Dendritic cell treated with granulocyte-macrophage colony-stimulating factor and Interleukin-4, amounts not matched to agents 40 ng/mL and 50 ng/mL, for 4 days (primary cell): ENCODE results near the gene IMMP2L.

Experiments
- H3K27ac Mint-ChIP-seq: one replicate; pipeline ENCODE4 v1.8.0; 2022; ENCODE audit warnings: mild to moderate bottlenecking, mixed read lengths
- H3K27me3 Mint-ChIP-seq: one replicate; pipeline ENCODE4 v1.8.0; 2022; ENCODE audit warnings: mild to moderate bottlenecking, mixed read lengths
- H3K36me3 Mint-ChIP-seq: one replicate; pipeline ENCODE4 v1.8.0; 2022; ENCODE audit warnings: low read depth, mixed read lengths
- H3K4me1 Mint-ChIP-seq: one replicate; pipeline ENCODE4 v1.8.0; 2022; ENCODE audit warnings: low read depth, mixed read lengths
- H3K4me3 Mint-ChIP-seq: one replicate; pipeline ENCODE4 v1.8.0; 2022; ENCODE audit warnings: mild to moderate bottlenecking, moderate library complexity, mixed read lengths
- H3K9me3 Mint-ChIP-seq: one replicate; pipeline ENCODE4 v1.8.0; 2022; ENCODE audit warnings: mixed read lengths
- intact Hi-C: fragments of 100-400 bp; cut with micrococcal nuclease; formaldehyde crosslinking; loops from one replicate; pipeline ENCODE4 v1.15.0; 2022

Gene IMMP2L

DNA sequence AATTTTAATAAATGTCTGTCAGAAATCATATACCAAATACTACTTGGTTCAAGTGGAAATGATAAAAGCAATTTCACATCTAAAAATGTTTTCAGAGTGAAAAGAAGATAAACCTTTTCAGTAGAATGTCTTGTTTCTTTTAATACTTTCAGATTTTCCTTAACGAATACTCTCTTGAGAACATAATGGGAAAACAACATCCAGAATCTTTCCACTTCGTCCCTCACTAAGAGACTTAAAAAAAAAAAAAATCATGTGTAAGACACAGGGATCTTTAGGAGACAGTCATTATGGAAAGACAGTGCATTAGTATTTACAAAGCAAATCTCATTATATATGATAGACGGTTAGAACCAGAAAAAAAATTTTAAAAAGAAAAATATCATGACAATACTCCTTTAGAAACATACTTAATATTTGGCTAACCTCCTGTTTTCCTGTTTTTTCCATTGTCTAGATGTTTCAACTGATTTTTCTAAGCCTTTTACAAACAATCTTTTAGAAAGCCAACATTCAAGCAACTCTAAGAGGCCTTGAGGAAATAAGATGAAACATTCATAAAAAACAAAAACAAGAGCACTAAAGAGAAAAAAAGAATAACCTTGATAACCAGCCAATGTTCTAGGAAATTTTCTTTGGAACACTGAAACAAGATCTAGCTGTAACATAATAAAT lies 811.2 kb downstream of the IMMP2L start:
- Mint-ChIP-seq H3K4me3 (no peak overlapping the region), H3K9me3 (peaks cover 24% of the 10 kb centered on the region), H3K36me3 (no peaks in the 10 kb centered on the region), H3K27me3 (no peaks in the 10 kb centered on the region), H3K27ac (no peak overlapping the region), H3K4me1 (no peaks in the 10 kb centered on the region)
- intact Hi-C loops: no loop called here

GRCh38 chr7:110733221-110733620 lies 829.1 kb downstream of the IMMP2L start:
- H3K36me3 Mint-ChIP-seq: no peaks in the 10 kb centered on the region
- no peaks in the 10 kb centered on the region for H3K4me1 Mint-ChIP-seq
- H3K27me3 Mint-ChIP-seq: no peaks in the 10 kb centered on the region
- intact Hi-C loops: no loop called here
- H3K9me3 Mint-ChIP-seq: peaks cover 41% of the 10 kb centered on the region
- no peak overlapping the region for H3K4me3 Mint-ChIP-seq
- H3K27ac Mint-ChIP-seq: no peak overlapping the region

- intact Hi-C loops: no loop called here
- Mint-ChIP-seq H3K27ac (no peak overlapping the region), H3K4me3 (no peak overlapping the region), H3K27me3 (no peaks in the 10 kb centered on the region), H3K9me3 (peaks cover 9% of the 10 kb centered on the region), H3K4me1 (no peaks in the 10 kb centered on the region), H3K36me3 (no peaks in the 10 kb centered on the region)
These were observed 837.5 kb downstream of the IMMP2L start for GRCh38 chr7:110724811-110725210.

- Mint-ChIP-seq H3K27ac (no peak overlapping the region), H3K36me3 (no peaks in the 10 kb centered on the region), H3K4me1 (no peaks in the 10 kb centered on the region), H3K4me3 (no peak overlapping the region), H3K27me3 (no peaks in the 10 kb centered on the region), H3K9me3 (peaks cover 35% of the 10 kb centered on the region)
- intact Hi-C loops: no loop called here
These were observed 840.9 kb downstream of the IMMP2L start for GRCh38 chr7:110721395-110721794.

- H3K4me3 Mint-ChIP-seq: no peak overlapping the region
- no peak overlapping the region for H3K27ac Mint-ChIP-seq
- H3K27me3 Mint-ChIP-seq: no peaks in the 10 kb centered on the region
- H3K36me3 Mint-ChIP-seq: no peaks in the 10 kb centered on the region
- intact Hi-C loops: no loop called here
- no peaks in the 10 kb centered on the region for H3K4me1 Mint-ChIP-seq
- peaks cover 41% of the 10 kb centered on the region for H3K9me3 Mint-ChIP-seq
These were observed 841.7 kb downstream of the IMMP2L start for GRCh38 chr7:110720626-110721025.

DNA sequence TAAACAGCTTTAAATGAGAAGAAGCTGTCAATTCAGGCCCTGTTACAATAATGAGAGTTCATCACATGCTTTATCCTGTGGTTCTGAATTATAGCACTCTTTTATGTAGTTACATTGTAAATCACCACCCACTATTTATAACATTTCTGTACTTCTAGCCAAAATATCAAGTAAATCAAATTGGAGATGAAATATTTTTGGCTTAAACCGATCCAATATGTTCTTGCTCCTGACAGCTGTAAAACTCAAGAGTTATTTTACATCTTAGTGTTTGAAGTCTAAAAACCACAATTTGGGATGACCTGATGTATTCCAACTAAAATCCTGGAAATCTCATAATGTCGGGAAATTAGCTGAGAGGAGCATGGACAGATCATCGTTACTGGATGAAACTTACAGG lies 842.6 kb downstream of the IMMP2L start:
- no peak overlapping the region for H3K4me3 Mint-ChIP-seq
- H3K4me1 Mint-ChIP-seq: no peaks in the 10 kb centered on the region
- peaks cover 50% of the 10 kb centered on the region for H3K9me3 Mint-ChIP-seq
- no peak overlapping the region for H3K27ac Mint-ChIP-seq
- no peaks in the 10 kb centered on the region for H3K27me3 Mint-ChIP-seq
- H3K36me3 Mint-ChIP-seq: no peaks in the 10 kb centered on the region
- intact Hi-C loops: no loop called here

DNA sequence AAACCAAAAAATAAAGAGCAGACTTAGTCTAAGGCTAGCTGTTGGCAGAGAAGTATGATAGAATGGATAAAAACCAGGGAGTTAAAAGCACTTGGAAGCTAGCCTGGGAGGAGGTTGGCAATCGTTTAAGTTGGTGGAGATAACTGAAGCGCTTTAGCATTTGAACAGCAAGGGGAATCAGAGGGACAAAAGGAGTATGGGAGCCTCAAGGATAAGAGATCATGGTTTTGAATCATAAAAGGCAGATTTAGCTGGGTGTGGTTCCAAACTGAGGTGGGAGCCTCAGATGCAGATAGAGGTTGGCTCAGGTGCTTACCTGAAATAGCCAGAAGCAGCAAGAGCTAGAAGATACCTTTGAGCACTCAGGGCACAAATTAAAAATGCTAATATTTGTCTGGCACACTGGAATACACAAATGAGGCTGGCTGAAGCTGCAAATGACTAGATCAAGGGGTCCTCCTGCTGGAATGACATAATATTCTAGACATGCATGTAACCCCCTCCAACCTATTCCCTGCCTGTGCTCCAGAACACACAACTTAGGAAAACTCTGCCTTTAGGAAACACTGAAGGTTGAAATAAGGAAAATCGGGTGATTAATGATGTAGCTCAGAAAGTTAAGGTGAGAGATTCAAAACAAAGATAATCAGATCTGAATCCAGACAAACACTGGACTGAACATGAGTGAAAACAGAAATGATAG lies 843.6 kb downstream of the IMMP2L start:
- intact Hi-C loops: no loop called here
- peaks cover 61% of the 10 kb centered on the region for H3K9me3 Mint-ChIP-seq
- no peak overlapping the region for H3K4me3 Mint-ChIP-seq
- H3K36me3 Mint-ChIP-seq: no peaks in the 10 kb centered on the region
- no peaks in the 10 kb centered on the region for H3K27me3 Mint-ChIP-seq
- no peak overlapping the region for H3K27ac Mint-ChIP-seq
- no peaks in the 10 kb centered on the region for H3K4me1 Mint-ChIP-seq

DNA sequence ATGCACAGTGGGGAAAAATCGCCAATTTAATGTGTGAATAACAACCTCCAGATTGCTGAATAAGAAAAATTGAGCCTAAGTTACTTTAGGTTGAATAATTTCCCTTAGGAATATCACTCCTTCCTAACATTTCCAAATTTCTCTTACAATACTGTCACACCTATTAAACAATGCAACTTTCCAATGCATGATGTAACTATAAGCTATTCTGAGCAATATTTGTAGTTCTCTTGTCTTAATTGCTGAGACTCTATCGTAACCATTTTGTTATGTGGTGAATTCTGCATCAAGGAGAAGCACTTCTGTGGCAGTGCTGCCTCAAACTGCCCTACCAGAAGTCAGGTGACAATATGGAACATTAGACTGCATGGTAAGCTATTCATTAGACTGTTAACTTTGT lies 858.1 kb downstream of the IMMP2L start:
- no peak overlapping the region for H3K4me3 Mint-ChIP-seq
- H3K36me3 Mint-ChIP-seq: no peaks in the 10 kb centered on the region
- intact Hi-C loops: no loop called here
- H3K27ac Mint-ChIP-seq: no peak overlapping the region
- peaks cover 6% of the 10 kb centered on the region for H3K9me3 Mint-ChIP-seq
- H3K4me1 Mint-ChIP-seq: no peaks in the 10 kb centered on the region
- H3K27me3 Mint-ChIP-seq: no peaks in the 10 kb centered on the region

DNA sequence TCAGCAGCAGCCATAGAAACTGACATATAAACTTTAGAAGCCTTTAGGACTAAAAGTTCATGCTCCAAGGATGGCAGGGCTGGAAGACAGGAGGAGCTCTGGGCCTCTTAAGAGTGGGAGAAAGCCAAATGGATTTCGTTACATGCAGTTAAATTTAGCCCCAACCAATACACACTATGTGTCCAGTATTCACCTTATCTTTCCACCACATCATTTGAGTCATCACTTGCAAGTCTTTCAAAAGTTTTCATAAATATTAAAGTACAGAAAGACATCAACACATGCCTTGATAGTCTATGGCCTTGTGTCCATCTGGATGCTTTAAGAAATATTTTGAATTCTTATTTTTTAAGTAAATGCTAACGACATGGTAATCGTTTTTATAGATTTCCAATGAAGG lies 863.7 kb downstream of the IMMP2L start:
- H3K4me1 Mint-ChIP-seq: no peaks in the 10 kb centered on the region
- H3K4me3 Mint-ChIP-seq: no peak overlapping the region
- H3K27ac Mint-ChIP-seq: no peak overlapping the region
- H3K36me3 Mint-ChIP-seq: no peaks in the 10 kb centered on the region
- intact Hi-C loops: no loop called here
- peaks cover 26% of the 10 kb centered on the region for H3K9me3 Mint-ChIP-seq
- no peaks in the 10 kb centered on the region for H3K27me3 Mint-ChIP-seq

- Mint-ChIP-seq H3K36me3 (no peaks in the 10 kb centered on the region), H3K4me1 (no peaks in the 10 kb centered on the region), H3K27ac (no peak overlapping the region), H3K9me3 (peaks cover 34% of the 10 kb centered on the region), H3K27me3 (no peaks in the 10 kb centered on the region), H3K4me3 (no peak overlapping the region)
- intact Hi-C loops: no loop called here
These were observed 868.9 kb downstream of the IMMP2L start for GRCh38 chr7:110693344-110693743.

- intact Hi-C loops: no loop called here
- H3K4me3 Mint-ChIP-seq: no peak overlapping the region
- no peaks in the 10 kb centered on the region for H3K4me1 Mint-ChIP-seq
- no peaks in the 10 kb centered on the region for H3K36me3 Mint-ChIP-seq
- H3K27ac Mint-ChIP-seq: no peak overlapping the region
- peaks cover 9% of the 10 kb centered on the region for H3K9me3 Mint-ChIP-seq
- no peaks in the 10 kb centered on the region for H3K27me3 Mint-ChIP-seq
These were observed 873.4 kb downstream of the IMMP2L start for GRCh38 chr7:110688908-110689307.

DNA sequence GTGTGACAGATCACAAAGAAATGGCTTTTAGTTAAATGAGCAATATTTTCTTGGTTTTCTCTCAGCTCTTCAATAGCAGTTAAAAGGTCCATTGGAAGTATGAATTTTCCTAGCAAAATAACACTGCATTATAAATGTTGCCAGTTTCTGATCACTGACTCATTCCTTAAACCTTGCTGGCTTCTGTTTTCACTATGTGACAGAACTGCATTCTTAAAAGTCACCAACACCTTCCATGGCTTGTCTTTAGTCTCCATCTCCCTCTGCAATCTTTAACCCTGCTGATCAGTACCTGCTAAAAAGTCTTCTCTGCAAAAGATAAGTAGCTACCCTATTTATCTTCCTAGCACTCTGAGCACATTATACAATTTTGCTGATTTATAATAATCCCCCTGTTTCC lies 876.4 kb downstream of the IMMP2L start:
- intact Hi-C loops: no loop called here
- Mint-ChIP-seq H3K27ac (no peak overlapping the region), H3K36me3 (no peaks in the 10 kb centered on the region), H3K27me3 (no peaks in the 10 kb centered on the region), H3K4me1 (no peaks in the 10 kb centered on the region), H3K9me3 (peaks cover 11% of the 10 kb centered on the region), H3K4me3 (no peak overlapping the region)

DNA sequence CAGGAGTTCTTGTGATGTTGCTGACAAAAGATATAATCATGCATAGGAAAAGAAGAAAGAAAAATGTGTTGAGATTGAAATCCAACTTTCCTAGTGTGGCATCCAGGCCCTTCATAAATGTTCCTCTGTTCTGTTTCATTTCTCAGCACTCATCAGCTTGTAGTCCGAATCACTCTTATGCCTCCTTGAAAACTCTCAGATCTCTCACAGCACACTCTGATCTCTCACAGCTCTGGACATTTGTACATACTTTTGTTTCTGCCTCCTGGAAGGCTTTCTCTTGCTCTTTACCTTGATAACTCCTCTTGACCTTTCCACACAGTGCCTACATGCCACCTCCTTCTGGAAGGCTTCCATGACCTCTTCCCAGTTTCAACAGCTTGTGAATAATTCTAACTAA lies 880.4 kb downstream of the IMMP2L start:
- H3K4me3 Mint-ChIP-seq: no peak overlapping the region
- no peaks in the 10 kb centered on the region for H3K27me3 Mint-ChIP-seq
- H3K36me3 Mint-ChIP-seq: no peaks in the 10 kb centered on the region
- peaks cover 25% of the 10 kb centered on the region for H3K9me3 Mint-ChIP-seq
- H3K27ac Mint-ChIP-seq: no peak overlapping the region
- H3K4me1 Mint-ChIP-seq: no peaks in the 10 kb centered on the region
- intact Hi-C loops: no loop called here

DNA sequence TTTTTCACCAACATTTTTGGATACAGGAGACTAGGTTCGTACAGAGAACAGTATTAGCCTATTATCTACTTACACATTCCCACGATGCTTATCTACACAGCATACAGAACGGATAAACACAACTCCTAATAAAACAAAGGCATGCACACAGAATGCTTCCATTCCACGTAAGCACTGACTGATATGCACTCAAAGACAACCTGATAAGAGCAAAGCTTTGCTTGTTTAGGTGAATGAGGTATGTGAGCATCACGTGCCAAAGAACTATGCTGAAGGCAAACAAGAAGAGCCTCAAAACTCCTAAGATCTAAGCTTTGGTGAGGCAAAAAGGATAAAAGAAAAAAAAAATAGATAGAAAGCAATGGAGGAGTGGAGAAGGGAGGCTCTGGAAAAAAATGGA lies 884.9 kb downstream of the IMMP2L start:
- Mint-ChIP-seq H3K9me3 (peaks cover 52% of the 10 kb centered on the region), H3K4me1 (no peaks in the 10 kb centered on the region), H3K4me3 (no peak overlapping the region), H3K27me3 (no peaks in the 10 kb centered on the region), H3K36me3 (no peaks in the 10 kb centered on the region), H3K27ac (no peak overlapping the region)
- intact Hi-C loops: no loop called here

DNA sequence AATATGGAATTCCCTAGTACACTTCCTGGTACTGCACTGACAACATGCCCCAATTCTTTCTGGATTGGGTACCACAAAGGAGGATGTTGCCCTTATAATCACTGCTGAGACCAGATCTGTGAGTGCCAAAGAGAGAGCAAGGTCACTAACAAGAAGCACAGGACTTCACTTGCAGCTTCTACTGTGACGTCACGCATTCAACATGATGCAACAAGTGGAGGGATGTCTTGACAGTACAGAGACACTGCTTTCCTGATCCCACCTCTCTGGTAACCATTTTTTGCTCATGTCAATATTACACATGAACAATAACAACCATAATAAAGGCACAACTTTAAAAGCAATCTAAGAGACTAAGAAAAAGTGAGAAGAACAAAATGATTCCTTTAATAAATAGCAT lies 885.5 kb downstream of the IMMP2L start:
- Mint-ChIP-seq H3K4me1 (no peaks in the 10 kb centered on the region), H3K27me3 (no peaks in the 10 kb centered on the region), H3K36me3 (no peaks in the 10 kb centered on the region), H3K27ac (no peak overlapping the region), H3K4me3 (no peak overlapping the region), H3K9me3 (peaks cover 53% of the 10 kb centered on the region)
- intact Hi-C loops: no loop called here
